Fibroblast of skin of left biceps (primary cell): ENCODE results near the gene GAL.

Experiments
- DNase-seq, 2 experiments: peaks; one replicate each; pipeline ENCODE4 v3.0.0-alpha.2; 2013; ENCODE audit warnings: low read depth in 2 of 2

GAL gene

DNA sequence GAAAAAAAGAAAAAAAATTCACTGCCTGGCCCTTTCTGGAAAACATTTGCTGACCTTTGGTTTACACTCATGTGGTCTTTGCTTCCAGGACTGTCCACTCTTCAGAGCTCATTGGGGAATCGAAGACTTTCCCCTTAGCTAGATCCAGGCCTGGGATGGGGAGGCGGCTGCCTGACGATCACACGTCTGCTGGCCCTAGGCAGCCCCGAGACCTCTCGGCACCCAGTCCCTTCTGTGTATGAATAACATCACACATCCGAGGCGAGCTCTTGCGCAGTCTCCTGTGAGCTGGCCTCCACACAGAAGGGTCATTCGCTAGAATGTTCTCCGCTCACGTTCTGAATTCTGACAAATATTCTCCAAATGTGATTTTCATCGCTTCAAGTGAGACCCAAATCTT lies 25.7 kb upstream of the GAL start:
- no peak for DNase-seq

DNA sequence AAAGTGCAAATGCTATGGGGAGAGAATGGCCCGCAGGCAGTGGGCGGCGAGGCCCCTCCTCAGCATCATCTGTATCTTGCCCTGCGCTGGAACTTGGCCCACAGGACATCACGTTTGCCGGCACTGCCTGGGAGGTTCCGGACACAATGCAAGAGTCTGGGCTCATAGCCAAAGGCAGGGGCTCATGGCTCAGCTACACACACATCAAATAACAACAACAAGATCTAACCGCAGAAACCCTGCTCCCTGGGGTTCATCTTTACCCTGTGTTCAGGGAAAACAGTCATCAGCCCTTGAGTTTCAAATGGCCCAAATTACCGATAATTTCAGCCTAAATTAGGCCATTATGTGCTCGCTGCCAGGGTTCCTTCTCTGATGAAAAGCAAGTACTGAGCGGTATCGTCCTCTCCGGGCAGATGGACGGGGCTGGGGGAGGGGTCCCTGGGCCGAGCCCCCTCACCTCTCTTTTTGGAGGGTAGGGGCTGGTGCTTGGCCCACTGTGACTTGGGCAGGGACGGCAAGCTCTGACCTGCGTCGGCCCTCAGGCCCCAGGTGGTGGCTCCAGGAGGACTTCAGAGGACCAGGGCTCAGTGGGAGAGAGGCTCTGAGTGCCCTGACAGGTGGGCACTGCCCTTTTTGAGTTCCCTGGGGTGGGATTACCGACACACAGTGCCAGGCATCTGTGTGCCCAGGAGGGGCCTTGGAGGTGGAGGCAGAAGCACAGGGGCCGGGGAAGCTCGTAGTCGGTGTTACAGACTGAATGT lies 25.0 kb upstream of the GAL start:
- DNase-seq = peak; percentile 84 to 86

DNA sequence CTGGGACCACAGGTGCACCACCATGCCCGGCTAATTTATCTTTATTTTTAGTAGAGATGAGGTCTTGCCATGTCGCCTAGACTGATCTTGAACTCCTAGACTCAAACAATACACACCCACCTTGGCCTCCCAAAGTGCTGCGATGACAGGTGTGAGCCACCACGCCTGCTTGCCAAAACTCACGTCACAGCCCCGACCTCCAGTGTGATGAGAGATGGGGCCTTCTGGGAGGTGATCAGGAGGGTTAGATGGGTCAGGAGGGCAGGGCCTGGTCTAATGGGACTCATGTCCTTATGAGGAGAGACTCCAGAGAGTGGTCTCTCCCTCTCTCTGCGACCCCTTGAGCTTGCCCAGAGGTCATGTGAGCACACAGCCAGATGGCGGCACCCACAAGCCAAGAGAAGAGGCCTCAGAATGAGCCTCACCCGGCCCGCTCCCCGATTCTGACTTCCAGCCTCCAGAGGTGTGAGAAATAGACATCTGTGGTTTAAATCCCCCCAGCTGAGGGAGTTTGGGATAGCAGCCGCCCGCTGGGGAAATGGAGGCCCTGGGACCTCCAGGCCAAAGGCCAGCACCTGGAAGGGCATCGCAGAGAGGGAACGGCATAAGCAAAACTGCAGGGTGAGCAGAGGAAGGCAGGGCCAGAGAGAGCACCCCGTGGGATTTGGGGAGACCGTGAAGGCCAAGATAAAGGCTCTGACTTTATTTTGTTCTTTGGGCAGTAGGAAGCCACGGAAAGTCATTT lies 24.1 kb upstream of the GAL start:
- no peak for DNase-seq

DNA sequence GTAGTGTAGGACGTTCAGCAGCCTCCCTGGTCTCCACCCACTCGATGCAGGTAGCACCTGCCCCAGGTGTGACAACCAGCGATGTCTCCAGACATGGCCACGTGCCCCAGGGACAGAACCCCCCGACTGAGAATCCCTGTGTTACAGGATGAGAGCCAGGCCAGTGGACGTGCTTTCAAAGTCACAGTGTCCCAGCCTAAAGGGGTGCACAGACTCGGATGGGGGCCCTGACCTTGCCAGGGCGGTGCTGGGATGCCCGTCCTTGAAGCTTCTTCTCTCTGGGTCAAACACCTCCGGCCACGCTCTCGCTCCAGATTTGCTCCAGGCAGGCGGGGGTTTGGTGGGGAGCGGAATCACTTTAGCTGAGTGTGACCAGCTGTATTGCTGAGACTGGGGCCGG lies 23.3 kb upstream of the GAL start:
- no peak for DNase-seq

DNA sequence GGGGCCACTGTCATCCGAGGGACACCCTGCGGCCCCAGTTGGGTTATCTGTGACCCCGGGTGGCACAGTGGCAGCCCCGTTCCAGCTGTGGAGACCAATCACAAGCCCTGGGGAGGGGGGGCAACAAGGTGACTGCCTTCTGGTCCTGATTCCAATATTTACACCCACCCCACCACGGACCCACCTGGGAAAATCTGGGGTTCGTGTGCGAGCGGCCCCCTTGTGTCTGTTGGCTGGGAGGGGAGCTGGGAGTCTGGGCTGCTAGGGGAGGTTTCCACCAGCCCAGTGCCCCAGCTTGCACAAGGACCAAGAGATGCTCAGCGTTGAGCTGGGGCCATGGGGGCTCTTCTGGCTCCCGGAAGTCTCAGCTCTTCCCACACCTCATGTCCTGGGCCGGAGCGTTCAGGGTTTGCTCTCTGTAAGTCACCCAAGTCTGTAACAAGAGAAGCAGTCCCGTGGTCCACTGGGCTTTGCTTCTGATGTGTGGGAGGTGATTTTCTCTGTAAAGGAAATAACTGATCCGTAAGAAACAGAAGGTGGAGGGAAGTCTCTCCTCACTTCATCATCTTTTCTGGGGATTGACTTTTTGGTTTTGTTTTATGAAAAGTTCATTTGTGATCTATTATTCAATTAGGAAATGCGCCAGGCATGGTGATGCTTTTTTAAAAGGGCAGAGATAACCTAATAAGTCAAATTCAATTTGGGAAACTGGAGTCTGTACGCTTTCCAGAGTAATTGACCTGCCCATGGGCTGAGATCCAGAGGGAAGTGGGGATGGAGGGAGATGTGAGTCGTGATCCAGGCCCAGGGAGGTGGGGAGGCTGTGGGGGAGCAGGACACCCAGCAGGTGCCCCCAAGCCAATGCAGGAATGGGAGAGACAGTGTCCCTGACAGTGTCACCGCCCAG lies 22.4 kb upstream of the GAL start:
- DNase-seq = no peak

DNA sequence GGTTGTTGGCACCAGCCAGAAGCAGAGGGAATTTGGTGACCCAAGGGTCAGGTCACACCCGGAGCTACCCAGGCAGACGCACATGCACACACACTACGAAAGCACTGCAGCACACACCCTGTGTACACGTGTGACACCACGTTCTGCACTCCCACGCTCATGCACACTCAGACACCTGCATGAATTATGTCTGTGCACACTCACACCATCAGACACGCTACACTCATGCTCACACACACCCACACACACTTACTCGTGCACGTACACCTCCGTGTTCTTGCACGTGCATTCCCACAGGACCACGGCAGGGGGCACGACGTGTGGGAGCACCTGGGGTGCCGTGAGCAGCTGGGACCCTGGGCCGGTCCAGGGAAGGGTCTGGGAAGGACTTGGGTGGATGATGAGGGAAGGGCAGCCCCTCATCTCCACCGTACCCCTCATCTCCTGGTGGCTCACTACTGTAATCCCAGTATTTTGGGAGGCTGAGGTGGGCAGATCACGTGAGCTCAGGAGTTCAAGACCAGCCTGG lies 20.8 kb upstream of the GAL start:
- no peak for DNase-seq

DNA sequence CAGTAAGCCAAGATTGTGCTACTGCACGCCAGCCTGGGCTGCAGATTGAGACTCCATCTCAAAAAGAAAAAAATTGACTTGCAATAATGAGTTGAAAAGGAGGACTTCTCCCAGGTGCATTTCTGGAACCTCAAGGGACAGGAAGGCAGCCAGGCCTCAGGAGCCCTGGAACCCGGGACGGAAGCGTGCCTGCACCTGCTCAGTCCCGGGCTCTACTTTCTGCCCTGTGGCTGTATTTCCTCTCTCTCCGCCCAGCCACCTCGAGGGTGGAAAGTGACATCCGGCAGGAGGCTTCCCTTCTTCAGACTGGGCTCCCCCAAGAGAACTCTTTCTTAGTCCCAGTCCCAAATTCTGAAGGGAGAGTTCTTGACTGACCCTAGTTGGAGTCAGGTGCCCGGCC lies 20.2 kb upstream of the GAL start:
- DNase-seq = no peak

DNA sequence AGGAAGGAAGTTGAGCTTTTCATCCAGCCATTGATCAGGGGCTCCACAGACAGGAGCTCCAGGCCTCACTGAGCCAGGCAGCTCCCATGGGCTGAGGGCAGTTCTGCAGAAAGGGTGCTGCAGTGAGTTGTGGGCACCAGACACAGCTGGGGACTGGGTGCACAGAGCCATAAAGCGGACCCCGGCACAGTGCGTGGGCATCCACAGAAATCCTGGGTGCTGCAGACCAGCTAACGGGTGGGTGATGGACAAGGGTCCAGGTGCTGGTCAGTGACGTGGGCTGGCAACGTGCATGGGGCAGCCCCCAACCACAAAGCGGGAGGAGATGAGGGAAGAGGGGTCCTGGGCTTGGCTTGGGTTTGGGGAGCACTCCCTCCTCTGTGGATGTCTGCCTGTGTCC lies 19.4 kb upstream of the GAL start:
- no peak for DNase-seq

DNA sequence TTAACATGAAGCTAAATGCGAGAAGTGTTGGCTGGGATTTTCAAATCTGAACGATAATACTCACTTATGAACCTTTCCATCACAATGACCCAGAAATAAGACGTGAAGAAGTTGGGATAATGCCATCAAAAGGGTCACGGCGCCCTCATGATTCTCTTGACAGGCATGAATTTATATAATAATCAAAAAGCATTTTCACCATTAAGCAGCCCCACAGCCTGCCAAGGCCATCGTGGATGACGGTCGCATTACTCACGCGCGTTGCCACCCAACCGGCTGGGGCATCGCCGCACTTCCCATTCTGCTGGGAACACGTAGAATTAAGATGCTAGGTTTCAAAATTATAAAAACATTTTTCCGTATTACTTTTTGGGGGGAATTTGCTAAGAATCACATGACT lies 18.9 kb upstream of the GAL start:
- DNase-seq = no peak

DNA sequence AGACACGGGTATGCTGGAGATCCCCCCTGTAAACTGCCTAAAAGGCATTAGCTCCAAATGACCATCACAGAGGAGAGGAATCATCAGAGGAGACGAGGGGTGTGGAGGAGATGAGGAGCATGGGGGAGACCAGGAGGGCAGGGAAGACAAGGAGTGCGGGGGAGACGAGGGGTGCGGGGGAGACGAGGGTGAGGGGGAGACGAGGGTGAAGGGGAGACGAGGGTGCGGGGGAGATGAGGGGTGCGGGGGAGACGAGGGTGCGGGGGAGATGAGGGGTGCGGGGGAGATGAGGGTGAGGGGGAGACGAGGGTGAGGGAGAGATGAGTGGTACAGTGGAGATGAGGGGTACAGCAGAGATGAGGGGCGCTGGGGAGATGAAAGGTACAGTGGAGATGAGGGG lies 17.5 kb upstream of the GAL start:
- no peak for DNase-seq

DNA sequence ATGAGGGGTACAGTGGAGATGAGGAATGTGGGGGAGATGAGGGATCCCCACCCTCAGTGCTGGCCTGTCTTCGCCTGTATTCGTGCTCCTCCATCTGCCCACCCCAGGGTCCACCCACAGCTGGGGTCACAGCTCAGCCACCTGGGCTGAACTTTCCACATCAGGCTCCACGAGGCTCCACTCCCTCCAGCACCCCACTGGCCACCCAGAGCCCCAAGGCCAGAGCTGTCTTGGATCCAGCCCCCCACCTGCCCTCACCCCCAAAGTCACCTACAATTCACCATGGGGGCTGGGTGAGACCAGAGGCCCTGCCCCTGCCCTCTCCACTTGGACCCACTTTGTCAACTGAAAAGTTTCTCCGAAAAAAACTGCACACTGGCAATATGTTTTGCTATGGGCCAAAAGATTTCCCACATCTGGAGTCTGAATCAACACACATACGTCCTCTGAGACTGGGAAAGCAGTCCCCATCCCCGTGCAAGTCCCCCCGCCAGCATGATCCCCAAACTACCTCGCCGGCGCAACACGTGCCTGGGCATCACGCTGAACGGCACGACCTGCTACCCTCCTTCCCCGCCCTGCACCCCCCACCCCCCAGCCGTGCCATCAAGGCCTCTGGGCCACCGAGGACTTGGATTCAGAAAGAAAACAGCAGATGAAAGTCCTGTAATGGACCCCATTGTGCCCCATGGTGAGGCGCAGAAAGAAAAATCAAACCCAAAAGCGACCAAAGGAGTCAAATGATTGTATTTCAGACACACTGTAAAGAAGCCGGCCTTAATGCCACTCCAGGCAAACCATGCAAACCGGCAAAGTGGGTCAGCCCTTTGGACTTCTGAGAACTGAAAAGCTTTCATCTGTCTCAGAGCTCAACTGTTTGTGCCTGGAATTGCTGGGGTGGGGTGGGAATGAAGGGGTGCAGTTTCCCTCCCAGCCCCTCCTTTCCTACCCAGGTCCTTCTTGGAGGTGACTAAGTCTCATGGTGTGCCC lies 16.5 kb upstream of the GAL start:
- no peak for DNase-seq

DNA sequence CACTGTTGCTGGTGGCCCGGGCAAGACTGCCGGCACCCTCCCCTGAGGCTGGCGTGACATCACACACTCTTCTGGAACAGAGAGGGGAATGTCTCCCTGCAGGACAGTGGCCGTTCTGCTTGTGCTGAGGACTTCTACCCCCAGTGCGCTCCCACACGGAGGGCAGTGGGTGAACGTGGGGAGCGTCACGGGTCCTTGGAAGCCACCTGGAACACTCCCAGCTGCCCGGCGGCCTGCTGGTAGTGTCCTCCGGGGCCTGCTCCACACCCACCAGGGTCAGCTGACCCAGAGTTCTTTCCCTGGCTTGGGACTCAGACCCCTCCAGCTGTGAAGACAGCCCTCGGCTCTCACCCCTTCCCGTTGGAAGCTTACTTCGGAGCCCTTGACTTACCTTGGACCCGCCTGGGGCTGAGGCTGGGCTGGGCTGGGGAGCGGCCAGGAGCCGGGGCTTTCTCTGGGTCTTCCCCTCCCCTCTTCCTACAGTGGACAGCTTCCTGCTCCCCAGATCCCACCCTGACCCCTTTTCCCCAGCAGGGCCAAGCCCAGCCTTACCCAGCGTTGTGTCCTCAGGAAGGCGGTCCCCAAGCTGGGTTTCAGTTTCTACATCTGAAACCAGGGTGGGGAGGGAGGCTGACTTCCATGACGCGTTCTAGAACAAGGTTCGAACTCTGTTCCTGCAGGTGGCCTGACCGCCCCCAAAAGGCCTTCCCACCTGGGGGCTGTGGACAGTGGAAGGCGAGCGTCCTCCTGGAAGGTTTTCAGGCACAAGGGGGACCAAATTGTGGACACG lies 14.8 kb upstream of the GAL start:
- no peak for DNase-seq

DNA sequence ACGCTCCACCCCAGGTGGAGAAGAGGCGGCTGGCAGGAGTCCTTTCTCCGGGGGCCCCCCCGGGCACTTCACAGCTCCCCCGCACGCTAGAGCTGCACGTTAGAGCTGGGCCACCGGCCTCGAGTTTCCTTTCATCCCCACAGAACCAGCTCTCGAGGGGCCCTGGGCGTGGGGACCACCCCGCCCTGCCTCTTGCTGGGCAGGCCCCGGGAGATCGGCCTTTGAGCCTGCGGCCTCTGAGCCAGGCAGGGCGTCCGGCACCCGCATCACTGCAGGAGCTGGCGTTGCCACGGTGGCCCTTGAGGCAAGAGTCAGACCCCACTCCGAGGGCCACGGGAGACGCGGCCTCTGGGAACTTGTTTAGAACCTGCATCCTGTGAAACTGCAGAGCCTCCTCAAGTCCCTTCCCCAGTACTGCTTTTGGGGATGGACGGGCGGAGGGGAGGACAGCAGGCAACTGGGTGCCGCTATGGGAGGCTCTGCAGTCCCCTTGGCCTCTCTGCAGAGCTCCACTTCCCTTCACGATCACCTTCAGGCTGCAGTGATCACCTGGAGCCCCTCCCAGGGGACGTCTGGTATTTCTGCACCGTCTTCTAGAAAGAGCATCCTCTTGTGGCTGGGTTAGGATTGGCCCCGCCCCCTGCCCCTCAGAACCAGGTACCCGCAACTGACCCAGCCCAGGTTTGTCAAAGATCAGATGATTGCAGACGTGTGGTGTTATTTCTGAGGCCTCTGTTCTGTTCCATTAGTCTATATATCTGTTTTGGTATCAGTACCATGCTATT lies 13.9 kb upstream of the GAL start:
- no peak for DNase-seq

DNA sequence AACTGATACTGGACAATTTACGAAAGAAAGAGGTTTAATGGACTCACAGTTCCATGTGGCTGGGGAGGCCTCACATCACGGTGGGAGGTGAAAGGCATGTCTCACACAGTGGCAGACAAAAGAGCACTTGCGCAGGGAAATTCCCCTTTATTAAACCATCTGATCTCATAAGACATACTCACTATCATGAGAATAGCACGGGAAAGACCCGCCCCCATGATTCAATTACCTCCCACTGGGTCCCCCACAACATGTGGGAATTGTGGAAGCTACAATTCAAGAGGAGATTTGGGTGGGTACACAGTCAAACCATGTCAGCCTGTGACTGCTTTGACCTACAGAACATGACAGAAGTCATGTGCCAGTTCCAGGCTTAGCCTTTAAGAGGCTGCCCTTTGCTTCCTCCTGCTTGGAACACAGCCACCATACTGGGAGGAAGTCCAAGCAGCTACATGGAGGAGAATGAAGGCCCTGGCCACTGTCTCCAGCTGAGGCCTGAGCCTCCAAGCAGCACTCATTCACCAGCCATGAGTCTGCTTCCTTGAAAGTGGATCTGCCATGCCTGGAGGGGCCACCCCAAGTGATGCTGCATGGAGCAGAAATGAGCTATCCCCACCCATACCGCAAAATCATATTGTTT lies 10.9 kb upstream of the GAL start:
- DNase-seq = no peak

DNA sequence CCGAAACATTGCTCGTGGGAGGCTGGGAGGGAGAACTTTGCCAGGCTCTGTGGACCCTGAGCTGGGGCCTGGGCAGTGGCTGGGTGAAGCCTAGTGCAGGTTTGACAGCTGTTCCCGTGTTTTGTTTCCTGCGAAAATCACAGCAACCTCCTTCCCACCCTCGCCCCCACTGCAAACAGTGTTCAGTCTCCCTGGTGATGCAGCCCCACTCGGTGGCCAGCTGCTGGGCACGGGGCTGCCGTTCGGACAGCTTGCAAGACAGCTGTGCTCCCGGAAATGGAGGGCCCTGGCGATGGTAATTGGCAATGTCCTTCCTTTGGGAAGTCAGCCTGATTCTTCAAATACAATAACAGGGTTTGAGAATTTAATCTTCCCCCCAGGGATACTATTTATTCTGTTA lies 10.4 kb upstream of the GAL start:
- DNase-seq = no peak

DNA sequence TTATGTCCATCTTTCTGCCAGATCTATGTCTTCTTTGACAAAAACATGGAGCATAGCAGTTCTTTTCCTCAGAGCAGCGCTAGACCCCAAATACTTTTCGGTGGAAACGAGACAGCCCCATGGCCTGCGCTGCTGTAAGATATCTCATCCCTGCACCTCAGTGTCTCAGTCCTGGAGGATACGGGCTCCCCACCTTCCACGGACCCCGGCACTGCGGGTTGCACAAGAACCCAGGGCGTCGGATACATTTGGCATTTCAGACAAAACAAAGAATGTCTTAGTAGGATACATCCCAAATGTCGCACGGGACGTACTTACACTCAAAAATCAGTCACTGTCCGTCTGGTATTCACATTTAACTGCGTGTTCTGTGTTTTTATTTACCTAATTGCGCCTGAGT lies 9.9 kb upstream of the GAL start:
- DNase-seq = no peak

DNA sequence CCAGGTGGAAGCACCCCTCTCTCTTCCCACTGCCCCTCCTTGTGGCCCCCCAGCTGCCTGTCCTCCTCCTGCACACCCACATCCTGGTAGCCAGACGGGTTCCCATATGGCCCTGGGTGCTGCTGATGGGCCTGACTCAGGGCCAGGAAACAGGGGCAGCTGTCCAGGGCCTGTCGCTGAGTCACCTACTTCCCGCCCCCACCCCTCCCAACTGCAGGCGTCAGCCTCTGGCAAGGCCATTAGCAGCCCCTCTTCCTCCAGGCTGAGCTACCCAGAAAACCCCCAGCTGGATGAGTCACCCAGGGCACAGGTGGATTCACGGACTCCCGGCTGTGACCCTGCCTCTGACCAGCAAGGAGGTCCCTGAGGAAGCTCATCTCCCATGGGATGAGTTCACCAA lies 6.9 kb upstream of the GAL start:
- peak; percentile 14 to 26 for DNase-seq

DNA sequence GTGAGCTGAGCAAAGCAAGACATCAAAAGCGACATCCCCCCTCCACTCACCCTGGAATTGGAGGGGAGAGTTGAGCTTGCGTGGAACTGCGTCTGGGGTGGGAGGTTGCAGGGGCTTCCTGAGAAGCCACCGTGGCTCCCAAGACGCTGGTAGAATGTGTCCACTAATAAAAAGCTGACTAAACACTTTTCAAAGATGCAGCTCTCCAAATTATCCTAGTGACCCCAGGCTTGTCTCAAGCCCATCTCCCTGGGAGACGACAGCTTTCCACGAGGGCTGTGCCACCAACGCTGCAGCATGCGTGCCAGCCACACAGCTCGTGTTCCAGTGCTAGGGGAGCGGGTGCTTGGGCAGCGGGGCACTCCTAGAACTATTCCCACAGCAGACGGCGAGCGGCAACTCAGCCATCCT lies 6.3 kb upstream of the GAL start:
- no peak for DNase-seq
